NCI-H345 (cell line): ENCODE results near the gene REC8.
A peak's percentile ranks its signal among the peaks of the same experiment; 100 is the strongest.

ENCODE experiments used
- DNase-seq: peaks from one replicate; lab custom pipeline; 2025; lab: John Stamatoyannopoulos, UW

The REC8 gene

DNA sequence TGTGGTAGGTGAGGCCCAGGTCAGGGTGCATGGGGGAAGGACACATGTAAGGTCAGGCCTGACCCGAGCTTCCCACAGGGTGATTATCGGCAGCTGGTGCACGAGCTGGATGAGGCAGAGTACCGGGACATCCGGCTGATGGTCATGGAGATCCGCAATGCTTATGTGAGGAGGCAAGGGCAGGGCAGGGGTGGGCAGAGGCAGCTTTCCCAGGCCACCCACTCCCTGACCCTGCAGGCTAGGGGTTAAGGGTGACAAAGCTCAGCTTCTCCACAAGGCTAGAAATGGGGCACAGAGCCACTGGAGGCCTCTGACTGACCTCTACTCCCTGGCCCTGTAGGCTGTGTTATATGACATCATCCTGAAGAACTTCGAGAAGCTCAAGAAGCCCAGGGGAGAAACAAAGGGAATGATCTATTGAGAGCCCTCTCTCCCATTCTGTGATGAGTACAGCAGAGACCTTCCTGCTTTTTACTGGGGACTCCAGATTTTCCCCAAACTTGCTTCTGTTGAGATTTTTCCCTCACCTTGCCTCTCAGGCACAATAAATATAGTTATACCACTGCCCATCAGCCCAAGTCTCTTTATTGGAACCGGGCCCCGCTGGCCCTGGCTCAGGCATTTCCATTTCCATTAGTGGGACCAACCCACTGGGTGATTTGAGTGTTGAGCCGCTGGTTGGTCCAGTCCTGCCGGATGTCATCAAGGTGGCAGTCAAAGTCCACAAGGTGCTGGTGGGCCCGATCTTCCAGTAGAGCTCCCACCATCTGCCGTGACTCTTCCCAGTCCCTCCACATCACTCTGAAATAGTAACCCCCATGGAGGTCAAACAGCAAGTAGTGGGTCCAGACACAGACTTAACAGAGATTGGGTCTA is 33.2 kb upstream of the REC8 start:
- DNase-seq: no peak

DNA sequence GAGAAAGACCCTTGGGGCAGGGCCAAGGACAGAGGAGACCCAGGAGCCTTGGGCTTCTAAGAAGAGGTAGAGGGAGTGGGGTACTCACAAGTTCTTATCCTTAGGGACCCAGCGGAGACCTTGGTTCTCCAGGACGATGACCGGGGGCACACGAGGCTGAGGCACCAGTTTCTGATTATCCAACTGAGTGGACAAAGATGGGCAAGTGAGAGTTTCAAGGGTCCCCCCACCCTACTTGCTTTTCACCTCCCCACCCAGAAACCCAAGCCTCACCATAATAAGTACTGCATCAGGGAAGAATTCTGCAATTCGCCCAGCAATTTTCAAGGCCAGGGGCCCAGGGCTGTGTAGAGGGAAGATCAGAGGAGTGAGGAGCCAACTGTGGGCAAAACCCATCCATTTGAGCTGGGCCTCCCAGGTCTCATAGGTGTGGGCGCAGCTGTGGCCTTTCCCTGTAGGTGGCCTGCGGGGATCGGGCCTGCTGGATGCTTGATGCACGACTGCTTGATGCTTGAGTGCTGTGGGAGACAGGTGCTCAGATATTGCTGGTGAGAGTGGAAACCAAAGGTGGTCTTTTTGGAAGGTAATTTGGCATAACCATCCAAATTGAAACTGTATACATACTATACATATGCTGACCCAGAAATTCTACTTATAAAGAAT is 32.5 kb upstream of the REC8 start:
- peak; percentile 10 for DNase-seq

DNA sequence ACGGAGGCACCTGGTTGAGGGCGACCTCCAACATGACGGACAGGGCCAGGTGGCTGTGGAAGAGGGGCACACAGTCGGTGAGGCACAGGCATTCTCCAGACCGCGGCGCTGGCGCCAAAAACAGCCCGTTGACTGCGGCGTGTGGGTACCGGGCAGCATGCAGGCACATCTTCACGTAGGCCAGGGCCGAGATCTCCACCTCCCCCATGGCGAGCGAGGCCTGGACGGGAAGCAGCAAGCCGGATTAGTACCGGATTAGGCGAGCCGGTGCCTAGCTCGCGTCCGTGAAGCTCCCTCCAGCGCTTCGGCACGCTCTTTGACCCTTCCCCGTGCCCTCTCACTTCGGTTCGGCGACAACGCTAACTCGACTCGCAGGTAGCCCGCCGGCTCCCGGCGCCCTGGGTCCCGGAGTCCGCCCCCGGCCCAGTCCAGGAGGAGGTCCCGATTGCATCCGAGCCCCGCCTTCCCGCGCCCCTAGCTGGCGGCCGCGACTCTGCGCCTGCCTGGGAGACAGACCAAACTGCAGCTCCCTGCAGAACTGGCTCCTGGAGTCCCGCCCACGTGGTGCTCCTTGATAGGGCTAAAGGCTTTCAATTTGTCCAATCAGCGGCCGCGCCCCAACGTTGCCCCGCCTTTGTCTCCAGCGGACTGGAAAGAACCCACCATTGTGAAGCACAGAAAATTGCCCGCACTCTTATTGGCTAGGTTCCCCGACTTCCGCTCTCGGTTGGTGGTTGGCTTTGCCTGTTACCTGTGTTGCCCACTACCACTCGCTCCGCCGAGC is 30.6 kb upstream of the REC8 start, which contains the start of gene EMC9:
EMC9 (minus strand) TSS at position 495 of the 784 bp plus-strand sequence; CDS start at position 208, 287 bp downstream.
- peak; percentile 100 for DNase-seq

DNA sequence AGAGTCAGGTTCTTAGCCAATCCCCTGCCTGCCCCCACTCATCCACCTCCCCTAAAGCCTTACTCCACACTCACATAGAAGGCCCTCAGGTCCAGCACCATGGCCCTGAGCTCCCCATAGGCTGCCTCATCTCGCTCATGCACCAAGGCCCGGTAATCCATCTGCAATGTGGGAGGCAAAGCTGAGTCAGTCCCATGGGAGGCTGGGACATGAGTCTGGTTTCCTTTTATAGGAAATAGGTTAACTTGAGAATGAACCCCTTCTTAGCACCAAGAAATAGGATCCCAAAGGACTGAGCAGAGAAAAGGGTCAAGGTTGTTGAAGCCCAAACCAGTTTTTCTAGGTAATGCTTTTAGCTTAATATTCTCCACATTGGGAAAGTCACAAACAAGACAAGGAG is 28.4 kb upstream of the REC8 start:
- DNase-seq: no peak

DNA sequence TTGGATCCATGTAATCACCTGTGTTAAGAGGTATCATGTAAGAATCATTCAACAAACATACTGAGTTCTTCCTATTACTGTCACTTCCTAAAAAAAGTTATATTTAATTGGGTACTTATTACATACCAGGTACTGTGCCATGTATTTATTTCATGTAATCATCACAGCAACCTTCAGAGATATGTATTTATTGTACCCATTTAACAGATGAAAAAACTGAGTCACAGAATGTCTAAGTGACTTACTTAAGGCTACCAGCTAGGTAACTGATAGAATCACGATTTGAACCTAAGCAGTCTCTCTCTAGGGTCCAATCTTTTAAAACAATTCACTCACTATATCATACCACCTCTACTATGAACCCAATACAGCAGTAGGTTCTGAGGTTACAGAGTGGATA is 27.4 kb upstream of the REC8 start:
- no peak for DNase-seq

DNA sequence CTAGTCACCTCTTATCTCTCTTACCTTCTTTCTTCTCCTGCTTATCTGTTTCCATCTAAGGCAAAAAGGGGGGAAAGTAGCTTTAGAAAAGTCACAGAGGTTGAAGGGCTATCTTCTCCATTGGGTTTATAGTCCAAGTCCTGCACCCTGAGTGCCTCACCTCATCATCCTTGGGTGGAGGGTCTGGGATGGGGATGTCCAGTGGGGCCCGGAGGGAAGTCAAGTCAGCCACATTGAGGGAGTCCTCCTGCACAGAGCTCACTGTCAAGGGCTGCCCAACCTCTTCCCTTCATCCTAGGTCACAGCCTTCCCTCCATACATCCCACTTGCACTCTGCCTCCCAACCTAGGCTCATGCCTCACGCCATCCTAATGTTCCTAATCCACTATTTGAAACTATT is 26.7 kb upstream of the REC8 start:
- DNase-seq: no peak

GRCh38 chr14:24145690-24146452 is 26.0 kb upstream of the REC8 start:
- DNase-seq: peak; percentile 42

DNA sequence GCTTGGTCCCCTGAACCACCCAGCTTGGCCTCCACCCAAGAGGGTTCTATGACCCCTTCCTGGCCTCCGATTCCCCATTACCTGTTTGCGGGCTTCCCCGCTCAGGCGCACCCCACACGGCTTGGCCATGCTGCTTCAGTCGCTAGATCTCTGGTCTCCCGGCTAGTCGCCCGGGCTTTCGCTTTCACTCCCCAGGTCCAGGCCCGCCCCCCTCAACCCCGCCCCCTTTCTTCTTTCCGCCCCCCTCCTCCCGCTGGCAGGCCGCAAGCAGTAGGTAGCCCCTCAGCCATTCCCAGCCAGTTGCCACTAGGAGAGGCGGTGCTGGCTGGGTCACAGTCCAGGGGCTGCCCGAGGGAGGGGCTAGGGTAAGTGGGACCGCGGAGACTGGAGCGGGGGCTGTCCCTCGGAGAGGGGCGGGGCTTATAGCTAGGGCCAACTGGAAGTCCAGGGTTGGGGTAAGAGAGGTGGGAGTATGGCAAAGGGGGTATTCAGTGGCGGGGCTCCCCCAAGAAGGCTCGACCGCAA is 25.4 kb upstream of the REC8 start, which contains the start of gene PSME2:
PSME2 (minus strand) TSS at position 158 of the 525 bp plus-strand sequence; CDS start at position 129, 29 bp downstream.
- DNase-seq: peak; percentile 98

DNA sequence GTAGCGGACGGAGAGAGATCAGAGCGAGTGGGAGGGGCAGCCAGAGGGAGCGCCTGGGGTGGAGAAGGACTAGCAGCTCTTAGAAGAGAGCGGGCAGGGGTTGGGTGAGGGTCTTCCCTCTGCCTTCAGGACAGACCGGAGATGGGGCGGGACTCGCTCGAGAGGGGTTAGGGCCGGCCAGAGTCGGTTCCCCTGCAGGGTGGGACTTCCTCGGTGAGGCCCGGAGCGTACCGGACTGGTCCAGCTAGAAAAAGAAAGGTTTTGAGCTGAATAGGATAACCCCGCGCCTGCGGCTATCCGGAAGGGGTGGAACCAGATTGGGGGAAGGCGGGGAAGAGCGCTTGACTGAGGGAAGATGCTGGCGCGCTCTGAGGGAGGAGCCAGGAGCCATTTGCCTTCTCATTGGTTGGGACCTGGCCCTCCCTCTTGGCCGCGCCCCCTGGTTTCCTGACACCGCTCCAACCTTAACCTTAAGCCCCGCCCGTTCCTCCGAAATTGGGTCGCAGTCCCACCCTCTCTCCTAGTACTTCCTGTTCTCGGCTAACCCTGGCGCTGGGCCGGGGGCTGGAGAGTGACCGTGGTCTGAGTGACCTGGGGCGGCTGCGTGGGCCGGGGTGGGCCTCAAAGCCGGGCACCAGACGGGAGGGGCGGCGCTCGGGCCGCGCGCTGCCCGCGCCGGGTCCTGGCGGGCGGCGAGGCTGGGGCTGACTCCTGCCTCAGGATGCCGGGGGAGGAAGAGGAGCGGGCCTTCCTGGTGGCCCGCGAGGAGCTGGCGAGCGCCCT is 24.7 kb upstream of the REC8 start, which contains the start of gene RNF31:
RNF31 (plus strand) TSS at position 521 of the 783 bp plus-strand sequence; CDS start at position 722, 201 bp downstream.
- DNase-seq: peak; percentile 99

DNA sequence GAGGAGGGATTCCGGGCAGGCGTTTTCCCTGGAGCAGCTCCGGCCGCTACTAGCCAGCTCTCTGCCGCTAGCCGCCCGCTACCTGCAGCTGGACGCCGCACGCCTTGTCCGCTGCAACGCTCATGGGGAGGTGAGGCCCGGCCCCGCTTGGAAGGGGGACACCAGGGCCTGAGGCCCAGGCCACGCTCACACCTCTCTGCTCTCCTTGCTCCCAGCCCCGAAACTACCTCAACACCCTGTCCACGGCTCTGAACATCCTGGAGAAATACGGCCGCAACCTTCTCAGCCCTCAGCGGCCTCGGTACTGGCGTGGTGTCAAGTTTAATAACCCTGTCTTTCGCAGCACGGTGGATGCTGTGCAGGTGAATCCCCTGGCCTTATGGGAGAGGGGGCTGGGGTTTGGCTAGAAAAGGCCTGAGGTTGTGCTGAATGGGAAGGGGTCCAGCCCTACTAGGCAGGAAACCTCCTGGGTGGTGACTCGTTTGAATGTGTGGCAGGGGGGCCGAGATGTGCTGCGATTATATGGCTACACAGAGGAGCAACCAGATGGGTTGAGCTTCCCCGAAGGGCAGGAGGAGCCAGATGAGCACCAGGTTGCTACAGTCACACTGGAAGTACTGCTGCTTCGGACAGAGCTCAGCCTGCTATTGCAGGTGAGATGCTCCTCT is 24.0 kb upstream of the REC8 start:
- no peak for DNase-seq

- no peak for DNase-seq
These were observed 22.4 kb upstream of the REC8 start for GRCh38 chr14:24149302-24149969.

DNA sequence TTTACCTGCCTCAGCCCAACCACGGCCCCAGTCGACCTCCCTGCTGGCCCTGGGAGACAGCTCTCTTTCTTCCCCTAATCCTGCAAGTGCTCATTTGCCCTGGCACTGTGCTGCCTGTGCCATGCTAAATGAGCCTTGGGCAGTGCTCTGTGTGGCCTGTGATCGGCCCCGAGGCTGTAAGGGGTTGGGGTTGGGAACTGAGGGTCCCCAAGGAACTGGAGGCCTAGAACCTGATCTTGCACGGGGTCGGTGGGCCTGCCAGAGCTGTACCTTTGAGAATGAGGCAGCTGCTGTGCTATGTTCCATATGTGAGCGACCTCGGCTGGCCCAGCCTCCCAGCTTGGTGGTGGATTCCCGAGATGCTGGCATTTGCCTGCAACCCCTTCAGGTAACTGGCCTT is 21.8 kb upstream of the REC8 start:
- DNase-seq: no peak

DNA sequence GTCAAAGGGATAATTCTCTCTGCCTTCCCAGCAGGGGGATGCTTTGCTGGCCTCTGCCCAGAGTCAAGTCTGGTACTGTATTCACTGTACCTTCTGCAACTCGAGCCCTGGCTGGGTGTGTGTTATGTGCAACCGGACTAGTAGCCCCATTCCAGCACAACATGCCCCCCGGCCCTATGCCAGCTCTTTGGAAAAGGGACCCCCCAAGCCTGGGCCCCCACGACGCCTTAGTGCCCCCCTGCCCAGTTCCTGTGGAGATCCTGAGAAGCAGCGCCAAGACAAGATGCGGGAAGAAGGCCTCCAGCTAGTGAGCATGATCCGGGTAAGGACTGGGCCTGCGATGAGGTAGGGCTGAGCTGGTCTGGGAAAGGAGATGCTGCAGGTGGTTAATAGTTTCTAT is 21.3 kb upstream of the REC8 start:
- no peak for DNase-seq

DNA sequence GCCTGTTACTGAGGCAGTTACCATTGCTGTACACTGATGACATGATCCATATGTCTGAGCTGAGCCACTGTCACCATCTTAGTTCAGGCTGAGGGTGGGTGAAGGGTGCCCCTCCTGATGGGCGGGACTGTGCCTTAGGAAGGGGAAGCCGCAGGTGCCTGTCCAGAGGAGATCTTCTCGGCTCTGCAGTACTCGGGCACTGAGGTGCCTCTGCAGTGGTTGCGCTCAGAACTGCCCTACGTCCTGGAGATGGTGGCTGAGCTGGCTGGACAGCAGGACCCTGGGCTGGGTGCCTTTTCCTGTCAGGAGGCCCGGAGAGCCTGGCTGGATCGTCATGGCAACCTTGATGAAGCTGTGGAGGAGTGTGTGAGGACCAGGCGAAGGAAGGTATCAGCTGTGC is 20.9 kb upstream of the REC8 start:
- DNase-seq: no peak

GRCh38 chr14:24151404-24152080 is 20.3 kb upstream of the REC8 start:
- DNase-seq: no peak

DNA sequence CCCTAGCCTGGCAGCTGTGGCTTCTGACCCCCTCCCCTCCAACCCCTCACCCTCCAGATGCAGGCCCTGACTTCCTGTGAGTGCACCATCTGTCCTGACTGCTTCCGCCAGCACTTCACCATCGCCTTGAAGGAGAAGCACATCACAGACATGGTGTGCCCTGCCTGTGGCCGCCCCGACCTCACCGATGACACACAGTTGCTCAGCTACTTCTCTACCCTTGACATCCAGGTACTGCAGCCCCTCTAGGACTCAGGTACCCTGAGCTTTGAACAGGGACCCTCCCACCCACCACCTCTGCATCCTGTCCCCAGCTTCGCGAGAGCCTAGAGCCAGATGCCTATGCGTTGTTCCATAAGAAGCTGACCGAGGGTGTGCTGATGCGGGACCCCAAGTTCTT is 16.8 kb upstream of the REC8 start:
- DNase-seq: no peak

- DNase-seq: no peak
These were observed 15.0 kb upstream of the REC8 start for GRCh38 chr14:24156840-24157239.

DNA sequence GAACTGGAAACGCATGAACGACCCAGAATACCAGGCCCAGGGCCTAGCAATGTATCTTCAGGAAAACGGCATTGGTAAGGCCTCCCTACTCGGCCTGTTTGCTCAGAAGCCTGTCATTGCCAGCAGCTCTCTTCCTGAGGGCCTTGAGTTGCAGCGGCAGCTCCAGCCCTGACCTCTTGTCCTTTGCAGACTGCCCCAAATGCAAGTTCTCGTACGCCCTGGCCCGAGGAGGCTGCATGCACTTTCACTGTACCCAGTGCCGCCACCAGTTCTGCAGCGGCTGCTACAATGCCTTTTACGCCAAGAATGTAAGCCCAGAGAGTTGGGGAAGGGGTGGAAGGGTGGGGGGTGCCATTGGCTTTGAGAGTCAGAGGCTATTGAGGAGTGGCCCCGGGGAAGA is 14.5 kb upstream of the REC8 start:
- DNase-seq: no peak
